SIG-M5 treated with dmso at 0.1 percent for 504 hours (cell line): ENCODE measurements around the gene DOCK1.

ENCODE experiments used
- DNase-seq: peaks from one replicate; lab custom pipeline; 2025; ENCODE audit not compliant: unreplicated experiment; lab: John Stamatoyannopoulos, UW

DOCK1 gene

GRCh38 chr10:127196282-127197153 is 291.3 kb downstream of the DOCK1 start, which contains the start of gene INSYN2A:
Gene INSYN2A, minus strand, starts transcription at chr10:127196591. Its CDS starts 20,196 bp downstream, at chr10:127176395.
- peak; percentile 17 for DNase-seq

- no peak for DNase-seq
These were observed 291.9 kb downstream of the DOCK1 start for GRCh38 chr10:127197154-127197432.

- DNase-seq, result peak; percentile 3
These were observed 293.1 kb downstream of the DOCK1 start for GRCh38 chr10:127198307-127198706.

- DNase-seq, result no peak
These were observed 293.5 kb downstream of the DOCK1 start for GRCh38 chr10:127198721-127199120.

GRCh38 chr10:127200646-127201045 is 295.4 kb downstream of the DOCK1 start:
- DNase-seq, result no peak

- no peak for DNase-seq
These were observed 297.8 kb downstream of the DOCK1 start for GRCh38 chr10:127203067-127203466.

- no peak for DNase-seq
These were observed 301.9 kb downstream of the DOCK1 start for GRCh38 chr10:127207081-127207480.

- peak; percentile 20 for DNase-seq
These were observed 305.8 kb downstream of the DOCK1 start for GRCh38 chr10:127210936-127211466.

GRCh38 chr10:127215866-127216265 is 310.6 kb downstream of the DOCK1 start:
- DNase-seq, result no peak

- DNase-seq, result no peak
These were observed 311.0 kb downstream of the DOCK1 start for GRCh38 chr10:127216274-127216673.

GRCh38 chr10:127216786-127217185 is 311.6 kb downstream of the DOCK1 start:
- no peak for DNase-seq

- DNase-seq, result no peak
These were observed 313.4 kb downstream of the DOCK1 start for GRCh38 chr10:127218658-127219057.

GRCh38 chr10:127221281-127221680 is 316.1 kb downstream of the DOCK1 start:
- no peak for DNase-seq

- DNase-seq, result no peak
These were observed 321.8 kb downstream of the DOCK1 start for GRCh38 chr10:127227027-127227426.

GRCh38 chr10:127227663-127228062 is 322.4 kb downstream of the DOCK1 start:
- no peak for DNase-seq

- no peak for DNase-seq
These were observed 323.1 kb downstream of the DOCK1 start for GRCh38 chr10:127228195-127228787.

GRCh38 chr10:127234306-127234800 is 329.1 kb downstream of the DOCK1 start:
- no peak for DNase-seq

GRCh38 chr10:127236266-127236665 is 331.0 kb downstream of the DOCK1 start:
- DNase-seq, result no peak

GRCh38 chr10:127242914-127243313 is 337.7 kb downstream of the DOCK1 start:
- no peak for DNase-seq

- DNase-seq, result peak; percentile 11
These were observed 338.5 kb downstream of the DOCK1 start for GRCh38 chr10:127243490-127244272.

- DNase-seq, result no peak
These were observed 340.2 kb downstream of the DOCK1 start for GRCh38 chr10:127245456-127245855.
